ENCODE data around the gene PCYT1B.
"Not testable (repeated sequence)": the region's sequence is repeated elsewhere in the genome, so short reads cannot be mapped to it uniquely, and the experiment has no call there.

Gene PCYT1B

GRCh38 chrX:24658421-24658820, 11.3 kb upstream of the PCYT1B start:
- Mint-ChIP-seq H3K4me3 (no peak overlapping the region), H3K9me3 (no peaks in the 10 kb centered on the region), H3K27me3 (no peaks in the 10 kb centered on the region), H3K4me1 (no peaks in the 10 kb centered on the region), H3K27ac (no peak overlapping the region)
- ATAC-seq (no peak), DNase-seq (no peak)

DNA sequence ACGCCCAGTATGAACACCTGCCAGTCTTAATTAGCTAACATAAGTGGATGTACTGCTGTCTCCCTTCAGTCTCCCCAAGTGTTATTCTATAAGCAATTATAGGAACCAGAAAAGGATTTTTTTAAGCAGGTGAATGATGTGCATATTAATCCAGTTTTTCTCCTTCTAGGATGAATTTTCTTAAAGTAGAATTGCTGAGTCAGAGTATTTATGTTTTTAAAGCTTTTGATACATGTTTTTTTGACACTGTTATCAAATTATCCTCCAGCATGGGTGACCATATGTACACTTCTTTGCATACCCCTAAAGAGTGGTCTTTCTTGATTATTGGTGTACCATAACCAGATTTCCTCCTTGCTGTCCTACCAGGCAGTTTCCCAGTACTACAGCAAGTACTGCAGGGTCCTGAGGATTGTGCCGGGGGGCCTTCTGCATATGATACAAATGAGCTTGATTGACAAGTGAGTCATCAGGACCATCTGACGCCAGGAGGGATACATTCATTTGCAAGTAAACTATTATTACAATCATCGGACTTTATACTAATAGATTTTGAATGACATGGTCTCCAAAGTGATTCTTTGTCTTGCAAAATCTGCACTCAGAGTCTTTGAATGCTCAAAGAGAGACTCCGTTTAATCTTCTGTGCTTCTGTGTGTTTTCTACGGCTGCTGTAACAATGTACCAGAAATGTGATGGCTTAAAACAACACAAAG, 10.7 kb upstream of the PCYT1B start:
- Mint-ChIP-seq H3K27ac (no peak overlapping the region), H3K4me1 (no peaks in the 10 kb centered on the region), H3K4me3 (no peak overlapping the region), H3K27me3 (no peaks in the 10 kb centered on the region), H3K9me3 (no peaks in the 10 kb centered on the region)
- no peak for DNase-seq
- ATAC-seq = no peak

- H3K27ac Mint-ChIP-seq, H3K27me3 Mint-ChIP-seq, H3K4me3 Mint-ChIP-seq, DNase-seq, H3K9me3 Mint-ChIP-seq, ATAC-seq, H3K4me1 Mint-ChIP-seq: not testable (repeated sequence)
Observed at GRCh38 chrX:24655679-24656078, 8.5 kb upstream of the PCYT1B start.

DNA sequence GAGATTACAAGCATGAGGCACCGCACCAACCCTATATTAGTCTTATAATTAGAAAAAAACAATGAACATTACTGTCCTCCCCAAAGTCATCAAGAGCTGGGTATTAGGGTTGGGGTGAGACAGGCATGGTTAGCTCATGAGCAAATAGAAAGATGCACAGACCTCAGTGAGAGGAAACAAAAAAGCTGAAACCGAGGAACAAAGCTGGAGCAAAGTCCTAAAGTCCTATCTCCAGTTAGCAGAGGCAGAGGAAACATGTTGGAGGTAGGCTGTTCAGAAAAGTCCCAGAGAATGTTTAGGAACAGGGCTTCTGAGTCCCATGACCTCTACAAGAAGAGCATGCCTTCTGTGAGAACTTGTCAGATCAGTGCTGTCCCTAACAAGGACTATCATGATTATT, 4.6 kb upstream of the PCYT1B start:
- H3K9me3 Mint-ChIP-seq = no peaks in the 10 kb centered on the region
- H3K4me1 Mint-ChIP-seq = peaks cover 14% of the 10 kb centered on the region

GRCh38 chrX:24648495-24648894, 1.3 kb upstream of the PCYT1B start:
- Mint-ChIP-seq H3K4me1 (peaks cover 14% of the 10 kb centered on the region), H3K27me3 (peaks cover 13% of the 10 kb centered on the region), H3K9me3 (no peaks in the 10 kb centered on the region), H3K4me3 (no peak overlapping the region), H3K27ac (no peak overlapping the region)
- DNase-seq = no peak
- ATAC-seq = no peak

More for the DNA sequence above, 4.6 kb upstream of the PCYT1B start:
- Mint-ChIP-seq H3K4me3 (no peak overlapping the region), H3K27ac (no peak overlapping the region), H3K27me3 (peaks cover 13% of the 10 kb centered on the region)
- ATAC-seq (no peak), DNase-seq (no peak)

DNA sequence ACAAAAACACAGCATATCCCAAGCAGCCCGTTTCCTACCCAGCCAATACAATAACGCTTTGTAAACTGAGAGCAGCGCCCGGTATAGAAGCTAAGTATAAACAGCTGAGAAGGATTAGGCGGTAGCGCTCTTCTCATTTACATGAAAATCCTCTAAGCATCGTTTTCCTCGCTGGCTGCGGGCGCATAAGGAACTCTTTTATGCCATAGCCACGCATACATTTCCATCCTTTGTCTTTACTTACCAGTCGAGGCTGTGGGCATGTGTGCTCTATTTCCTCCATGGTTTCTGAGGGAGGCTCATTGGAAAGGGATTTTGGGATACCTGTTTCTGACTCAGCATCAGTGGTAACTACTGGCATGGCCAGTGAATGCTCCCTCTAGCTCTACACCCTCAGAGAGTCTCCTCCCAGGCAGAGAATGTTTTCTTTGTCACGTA, 383 bp downstream of the PCYT1B start:
- Mint-ChIP-seq H3K27me3 (peaks cover 13% of the 10 kb centered on the region), H3K9me3 (no peaks in the 10 kb centered on the region)
- no peak for ATAC-seq

DNA sequence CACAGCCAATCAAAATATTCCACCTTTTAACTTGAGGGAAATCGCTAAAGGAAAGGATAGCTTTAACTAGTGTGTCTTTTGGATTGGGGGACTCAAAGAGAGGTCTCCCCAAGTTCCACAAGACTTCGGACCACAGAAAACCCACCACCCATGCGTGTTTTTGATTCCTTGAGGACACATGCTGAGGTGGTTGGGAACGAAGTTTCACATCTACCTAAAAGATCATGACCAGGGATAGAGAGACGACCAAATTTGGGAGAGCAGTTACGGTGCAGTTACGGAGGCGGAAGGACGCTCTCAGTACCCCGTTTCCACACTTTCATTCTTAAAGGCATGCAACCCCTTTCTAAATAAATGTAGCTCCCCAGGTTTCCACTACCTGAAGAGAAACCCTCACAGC, 1.1 kb downstream of the PCYT1B start:
- no peak overlapping the region for H3K27ac Mint-ChIP-seq
- H3K4me3 Mint-ChIP-seq = peak overlapping the region in 1 of 2 donors; percentile 35
- H3K27me3 Mint-ChIP-seq = peaks cover 13% of the 10 kb centered on the region
- peaks cover 14% of the 10 kb centered on the region for H3K4me1 Mint-ChIP-seq
- ATAC-seq (no peak), DNase-seq (no peak)
- H3K9me3 Mint-ChIP-seq = no peaks in the 10 kb centered on the region

More for the DNA sequence above, 383 bp downstream of the PCYT1B start:
- DNase-seq = no peak
- H3K27ac Mint-ChIP-seq = no peak overlapping the region
- H3K4me3 Mint-ChIP-seq = peak overlapping the region; percentile 75 to 78
- peaks cover 14% of the 10 kb centered on the region for H3K4me1 Mint-ChIP-seq

DNA sequence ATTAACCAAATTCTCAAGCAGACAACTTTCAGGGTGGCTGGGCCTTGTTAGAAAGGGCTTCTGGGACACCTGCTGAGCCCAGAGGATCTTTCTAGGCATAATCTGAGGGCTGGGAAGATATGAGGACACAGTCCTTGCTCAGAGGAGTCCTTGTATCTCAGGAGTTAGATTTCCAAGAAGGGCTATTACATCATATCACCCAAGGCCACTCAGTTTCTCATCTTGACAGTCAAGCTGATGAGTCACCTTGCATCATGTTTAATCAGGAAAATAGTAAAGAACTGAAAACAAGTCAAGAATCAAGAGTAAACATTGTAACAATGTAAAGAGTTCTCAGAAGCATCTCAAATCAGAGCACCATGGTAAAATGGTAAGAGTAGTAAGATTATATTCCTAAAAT, 4.0 kb downstream of the PCYT1B start:
- Mint-ChIP-seq H3K9me3 (no peaks in the 10 kb centered on the region), H3K27ac (peak overlapping the region in 1 of 2 donors; percentile 27), H3K4me3 (no peak overlapping the region), H3K4me1 (peaks cover 13% of the 10 kb centered on the region), H3K27me3 (no peaks in the 10 kb centered on the region)
- DNase-seq (no peak), ATAC-seq (no peak)

GRCh38 chrX:24629701-24630100, 17.4 kb downstream of the PCYT1B start:
- Mint-ChIP-seq H3K27me3 (no peaks in the 10 kb centered on the region), H3K4me3 (no peak overlapping the region), H3K27ac (no peak overlapping the region), H3K4me1 (no peaks in the 10 kb centered on the region), H3K9me3 (no peaks in the 10 kb centered on the region)
- DNase-seq = no peak
- no peak for ATAC-seq

GRCh38 chrX:24619647-24620046, 27.5 kb downstream of the PCYT1B start:
- DNase-seq (no peak), ATAC-seq (no peak)
- no peaks in the 10 kb centered on the region for H3K9me3 Mint-ChIP-seq
- no peaks in the 10 kb centered on the region for H3K4me1 Mint-ChIP-seq
- H3K27ac Mint-ChIP-seq = no peak overlapping the region
- no peaks in the 10 kb centered on the region for H3K27me3 Mint-ChIP-seq
- H3K4me3 Mint-ChIP-seq = no peak overlapping the region

GRCh38 chrX:24610516-24610915, 36.6 kb downstream of the PCYT1B start:
- no peak for DNase-seq
- no peak for ATAC-seq

DNA sequence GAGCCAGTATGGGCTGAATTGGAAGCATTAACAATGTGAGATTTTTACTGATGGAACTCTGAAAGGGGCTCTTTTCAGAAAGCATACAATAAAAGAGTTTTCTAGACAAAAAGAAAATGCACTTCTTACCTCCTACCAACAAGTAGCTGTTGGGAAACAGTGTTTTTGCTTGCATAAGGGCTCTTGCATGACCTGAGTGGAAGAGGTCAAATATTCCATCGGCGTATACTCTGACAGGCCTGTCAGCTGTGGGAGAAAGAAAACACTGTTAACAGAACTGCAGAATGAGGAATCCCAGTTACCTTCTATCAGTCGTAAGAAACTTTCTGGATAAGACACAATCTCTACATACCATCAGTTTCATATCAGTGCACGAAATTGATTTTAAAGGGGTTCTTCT, 39.5 kb downstream of the PCYT1B start:
- Mint-ChIP-seq H3K4me1 (no peaks in the 10 kb centered on the region), H3K27me3 (no peaks in the 10 kb centered on the region), H3K9me3 (no peaks in the 10 kb centered on the region), H3K4me3 (no peak overlapping the region), H3K27ac (no peak overlapping the region)
- no peak for DNase-seq
- no peak for ATAC-seq

More at GRCh38 chrX:24610516-24610915, 36.6 kb downstream of the PCYT1B start:
- H3K4me3 Mint-ChIP-seq = no peak overlapping the region
- H3K27ac Mint-ChIP-seq = no peak overlapping the region
- H3K4me1 Mint-ChIP-seq = no peaks in the 10 kb centered on the region
- H3K27me3 Mint-ChIP-seq = no peaks in the 10 kb centered on the region
- no peaks in the 10 kb centered on the region for H3K9me3 Mint-ChIP-seq

DNA sequence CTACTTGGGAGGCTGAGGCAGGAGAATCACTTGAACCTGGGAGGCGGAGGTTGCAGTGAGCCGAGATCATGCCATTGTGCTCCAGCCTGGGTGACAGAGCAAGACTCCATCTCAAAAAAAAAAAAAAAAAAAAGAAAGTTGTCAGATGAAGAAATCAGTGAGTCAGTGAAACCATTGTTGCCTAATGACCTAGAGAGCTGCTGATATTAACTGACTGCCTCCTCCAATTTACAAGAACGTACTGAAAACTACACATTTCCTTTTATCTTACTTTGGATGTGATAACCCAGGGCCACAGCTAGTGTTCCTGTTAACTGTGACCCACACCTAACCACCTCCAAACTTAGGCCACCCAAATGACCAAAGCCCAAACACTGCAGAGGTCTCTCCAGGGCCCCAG, 41.2 kb downstream of the PCYT1B start:
- not testable (repeated sequence) for H3K9me3 Mint-ChIP-seq, H3K27ac Mint-ChIP-seq, H3K4me3 Mint-ChIP-seq, ATAC-seq, H3K4me1 Mint-ChIP-seq, DNase-seq, H3K27me3 Mint-ChIP-seq

- no peaks in the 10 kb centered on the region for H3K27me3 Mint-ChIP-seq
- no peaks in the 10 kb centered on the region for H3K4me1 Mint-ChIP-seq
- H3K4me3 Mint-ChIP-seq = no peak overlapping the region
- ATAC-seq (no peak), DNase-seq (no peak)
- no peak overlapping the region for H3K27ac Mint-ChIP-seq
- H3K9me3 Mint-ChIP-seq = no peaks in the 10 kb centered on the region
Observed at GRCh38 chrX:24603191-24603590, 44.0 kb downstream of the PCYT1B start.

- DNase-seq (no peak), ATAC-seq (no peak)
- Mint-ChIP-seq H3K9me3 (no peaks in the 10 kb centered on the region), H3K4me1 (no peaks in the 10 kb centered on the region), H3K27me3 (no peaks in the 10 kb centered on the region), H3K27ac (no peak overlapping the region), H3K4me3 (no peak overlapping the region)
Observed at GRCh38 chrX:24601858-24602257, 45.3 kb downstream of the PCYT1B start.

DNA sequence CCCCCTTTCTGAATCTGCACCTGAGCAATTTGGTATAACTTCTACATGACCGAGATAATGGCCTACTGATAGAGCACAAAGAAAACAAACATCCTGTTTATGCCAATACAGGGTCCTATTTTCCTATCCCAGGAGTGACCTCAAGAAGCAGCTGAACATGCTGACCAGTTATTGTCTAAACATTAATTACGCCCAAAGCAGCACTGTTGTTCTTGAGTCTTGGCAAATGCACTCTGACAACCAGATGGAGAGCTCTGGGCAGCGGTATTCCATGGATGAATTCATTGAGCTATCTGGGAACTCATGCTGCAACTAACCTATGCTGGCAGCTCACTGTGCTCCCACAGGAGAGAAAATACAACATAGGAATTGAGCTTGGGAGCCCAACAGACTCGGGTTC, 52.6 kb downstream of the PCYT1B start:
- no peak overlapping the region for H3K4me3 Mint-ChIP-seq
- no peaks in the 10 kb centered on the region for H3K9me3 Mint-ChIP-seq
- H3K4me1 Mint-ChIP-seq = no peaks in the 10 kb centered on the region
- ATAC-seq (no peak), DNase-seq (no peak)
- no peak overlapping the region for H3K27ac Mint-ChIP-seq
- H3K27me3 Mint-ChIP-seq = no peaks in the 10 kb centered on the region

DNA sequence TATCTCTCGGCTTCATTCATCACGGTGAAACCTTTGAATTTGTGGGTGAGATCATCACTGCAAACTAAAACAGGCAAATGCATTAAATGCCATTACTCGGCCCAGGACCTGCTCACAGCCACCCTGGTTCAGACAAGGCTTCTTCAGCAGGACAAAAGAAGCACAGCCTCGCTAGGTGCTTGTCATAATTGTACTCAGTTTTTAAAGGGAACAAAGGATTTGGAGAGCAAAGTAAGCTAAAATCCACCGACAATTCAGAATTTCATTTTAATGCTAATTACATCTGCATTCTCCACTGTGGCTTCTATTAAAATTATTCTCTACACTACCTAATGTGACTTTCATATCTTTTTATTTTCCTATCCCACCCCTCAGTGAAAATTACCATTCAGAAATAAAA, 57.0 kb downstream of the PCYT1B start:
- Mint-ChIP-seq H3K27me3 (no peaks in the 10 kb centered on the region), H3K27ac (no peak overlapping the region), H3K4me1 (no peaks in the 10 kb centered on the region), H3K9me3 (no peaks in the 10 kb centered on the region), H3K4me3 (no peak overlapping the region)
- no peak for ATAC-seq
- DNase-seq = no peak
